Fibroblast of the aortic adventitia (primary cell): ENCODE measurements around the gene ASB13. TPM values are rescaled to one million over a fixed set of nuclear protein-coding genes. Genes with fewer than 3 reads are reported as not detected.

Source experiments
- DNase-seq: peaks from one replicate; pipeline ENCODE4 v3.0.0-alpha.2; 2010; ENCODE audit warnings: low read depth
- H3K4me3 ChIP-seq: 2 replicates; pipeline ENCODE4 v1.5.1; 2011; ENCODE audit warnings: low read depth, mild to moderate bottlenecking, control low read depth, low read length, moderate library complexity
- small RNA-seq: library from RNA; depleted of rRNA; stranded (forward); fragments of <200 nt; gene quantifications from one replicate; pipeline ENCODE3, GENCODE V24; 2012
- total RNA-seq: library from RNA; depleted of rRNA; stranded (reverse); fragments of >200 nt; gene quantifications from 2 replicates; pipeline ENCODE4 v1.2.3, GENCODE V29; 2012; ENCODE audit warnings: low replicate concordance
- TF ChIP-seq, protein P1 (sequence below): IDR thresholded peaks from 2 replicates; pipeline ENCODE4 v1.5.1; 2011; ENCODE audit warnings: mild to moderate bottlenecking, low read length, control low read depth, inconsistent platforms; ENCODE audit not compliant: insufficient read depth

The ASB13 gene
- total RNA-seq, 1 donor: 8.4 TPM

DNA sequence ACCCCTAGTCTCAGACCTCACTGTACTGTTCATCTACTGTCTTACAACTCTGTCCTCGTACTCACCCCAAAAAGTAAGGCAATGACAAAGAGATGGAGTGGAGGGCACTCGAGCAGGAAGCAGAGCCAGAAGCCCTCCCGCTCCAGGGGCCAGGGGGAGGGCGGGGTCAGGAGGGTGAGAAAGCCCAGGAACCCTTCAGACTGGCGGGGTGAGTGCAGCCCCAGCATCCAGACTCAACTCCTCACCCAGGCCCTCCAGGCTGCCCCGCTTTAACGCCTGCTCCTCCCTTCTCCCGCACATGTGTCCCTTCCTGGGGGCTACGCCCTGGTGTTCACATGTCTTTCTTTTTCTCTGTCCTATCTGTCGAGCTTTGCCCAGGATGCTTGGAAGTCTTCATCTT is 75.6 kb downstream of the ASB13 start:
- DNase-seq: no peak
- H3K4me3 ChIP-seq: no peak overlapping the region
- TF ChIP-seq, protein P1, sequence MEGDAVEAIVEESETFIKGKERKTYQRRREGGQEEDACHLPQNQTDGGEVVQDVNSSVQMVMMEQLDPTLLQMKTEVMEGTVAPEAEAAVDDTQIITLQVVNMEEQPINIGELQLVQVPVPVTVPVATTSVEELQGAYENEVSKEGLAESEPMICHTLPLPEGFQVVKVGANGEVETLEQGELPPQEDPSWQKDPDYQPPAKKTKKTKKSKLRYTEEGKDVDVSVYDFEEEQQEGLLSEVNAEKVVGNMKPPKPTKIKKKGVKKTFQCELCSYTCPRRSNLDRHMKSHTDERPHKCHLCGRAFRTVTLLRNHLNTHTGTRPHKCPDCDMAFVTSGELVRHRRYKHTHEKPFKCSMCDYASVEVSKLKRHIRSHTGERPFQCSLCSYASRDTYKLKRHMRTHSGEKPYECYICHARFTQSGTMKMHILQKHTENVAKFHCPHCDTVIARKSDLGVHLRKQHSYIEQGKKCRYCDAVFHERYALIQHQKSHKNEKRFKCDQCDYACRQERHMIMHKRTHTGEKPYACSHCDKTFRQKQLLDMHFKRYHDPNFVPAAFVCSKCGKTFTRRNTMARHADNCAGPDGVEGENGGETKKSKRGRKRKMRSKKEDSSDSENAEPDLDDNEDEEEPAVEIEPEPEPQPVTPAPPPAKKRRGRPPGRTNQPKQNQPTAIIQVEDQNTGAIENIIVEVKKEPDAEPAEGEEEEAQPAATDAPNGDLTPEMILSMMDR: no peak

DNA sequence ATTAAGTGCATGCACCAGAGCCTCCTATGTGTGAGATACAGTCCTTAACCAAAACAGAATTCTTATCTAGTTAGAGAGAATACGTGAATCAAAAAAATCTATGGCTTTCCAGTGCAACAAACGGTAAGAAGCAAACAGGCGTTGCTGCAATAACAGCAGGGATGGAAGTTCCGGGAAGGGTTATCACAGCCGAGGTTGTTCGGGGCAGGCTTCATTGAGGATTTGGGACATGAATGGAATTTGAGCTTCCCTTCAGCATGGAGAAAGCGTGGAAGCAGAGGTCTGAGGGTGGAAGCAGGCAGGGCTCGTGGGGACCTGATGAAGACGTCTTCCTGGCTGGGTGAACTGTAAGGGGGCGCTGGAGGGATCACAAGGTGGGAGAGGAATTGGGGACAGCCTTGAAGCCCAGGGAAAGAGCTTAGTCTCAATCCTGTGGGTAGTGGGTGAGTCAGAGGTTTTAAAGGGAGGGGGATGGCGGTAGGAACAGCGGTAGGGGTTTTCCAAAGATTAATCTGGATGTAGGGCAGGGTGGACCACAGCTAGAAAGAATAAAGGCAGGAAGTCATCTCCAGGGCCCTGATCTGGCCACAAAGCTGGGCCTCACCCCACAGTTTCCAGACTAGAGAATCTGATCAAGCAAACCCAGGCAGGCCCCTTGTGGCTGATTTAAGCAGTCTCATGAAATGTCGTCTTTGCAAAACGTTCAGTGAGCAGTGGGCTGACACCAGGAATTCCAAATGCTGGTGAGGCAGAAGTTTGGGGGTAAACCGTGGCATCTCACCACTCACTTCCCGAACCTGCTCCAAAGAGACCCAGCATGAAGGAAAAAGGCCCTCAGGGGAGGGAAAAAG is 76.5 kb downstream of the ASB13 start:
- DNase-seq: peak; percentile 66
- no peak overlapping the region for H3K4me3 ChIP-seq
- TF ChIP-seq, protein P1: peak; percentile 53

DNA sequence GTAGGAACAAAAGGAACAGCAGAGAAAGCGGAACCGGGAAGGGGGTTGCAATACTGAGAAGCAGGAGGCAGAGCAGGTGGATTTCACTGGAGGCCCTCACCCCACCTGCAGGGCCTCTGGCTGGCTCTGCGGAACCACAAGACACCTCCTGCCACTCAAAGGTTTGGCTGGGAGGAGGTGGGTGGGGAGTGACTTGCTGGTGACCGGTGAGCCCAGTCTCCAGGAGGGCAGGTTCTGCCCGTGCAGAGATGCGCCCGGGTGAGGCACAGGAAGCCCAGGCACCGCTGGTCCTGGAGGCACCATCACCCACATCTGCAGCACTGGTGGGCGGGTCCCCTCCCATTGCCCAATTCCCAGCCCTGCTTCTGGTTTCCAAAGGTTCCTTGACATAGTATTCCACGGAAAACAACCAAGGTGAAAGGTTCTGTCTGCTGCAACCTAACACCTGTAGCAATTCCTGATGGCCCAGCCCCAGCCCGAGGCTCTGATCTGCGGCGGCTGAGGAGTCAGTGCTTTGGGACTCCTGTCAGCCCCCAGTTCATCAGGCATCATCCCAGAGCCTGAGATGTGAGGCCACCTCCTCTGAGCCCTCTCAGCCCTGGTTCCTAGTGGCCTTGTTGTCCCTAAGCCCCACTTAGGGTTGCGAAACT is 77.3 kb downstream of the ASB13 start:
- no peak for DNase-seq
- TF ChIP-seq, protein P1: no peak
- no peak overlapping the region for H3K4me3 ChIP-seq

Small RNA genes lying within 50 kb of the gene (small RNA-seq; reads per million reads assigned to genes)
- gene AL365356.2: not detected
- not detected for gene RN7SL445P

Other genes with a start within 250 kb of the ASB13 start
- gene CALML5, start 167.0 kb downstream of the ASB13 start, total RNA-seq: not detected in 2 replicates
- not detected in 2 replicates for gene CALML3, start 141.6 kb downstream of the ASB13 start, total RNA-seq
- gene TASOR2, start 18.2 kb upstream of the ASB13 start, total RNA-seq: 92.9 and 147 TPM in 2 replicates
- gene GDI2, start 146.8 kb upstream of the ASB13 start, total RNA-seq: 482 and 610 TPM in 2 replicates
- 5.0 and 14.0 TPM in 2 replicates for gene ANKRD16, start 223.3 kb upstream of the ASB13 start, total RNA-seq
- gene FBH1, start 223.6 kb upstream of the ASB13 start, total RNA-seq: 59.0 and 61.4 TPM in 2 replicates